ENCODE measurements around the gene CYP24A1. TPM values are rescaled to one million over a fixed set of nuclear protein-coding genes. Genes with fewer than 3 reads are reported as not detected.

The CYP24A1 gene
- polyA plus RNA-seq, 6 donors from 2014 or later: not detected

DNA sequence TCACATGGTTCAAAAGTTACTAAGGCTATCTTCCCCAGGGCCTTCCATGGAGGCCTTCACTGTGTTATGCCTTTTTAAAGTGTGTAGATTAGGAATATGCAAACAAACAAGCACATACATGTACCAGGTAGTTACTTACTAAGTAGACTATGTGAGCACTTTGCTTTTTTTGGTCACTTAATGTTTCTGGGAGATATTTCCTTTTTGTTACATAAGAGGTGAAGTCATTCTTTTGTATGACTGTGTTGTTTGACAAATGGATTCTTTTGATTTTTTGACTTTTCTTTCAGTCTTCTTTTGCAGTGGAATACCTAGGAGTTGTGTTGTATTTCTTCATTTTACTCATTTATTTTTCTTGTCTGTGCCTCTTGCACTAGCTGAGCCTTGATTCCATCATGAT is 63.7 kb downstream of the CYP24A1 start:
- Mint-ChIP-seq H3K27ac (no peak overlapping the region), H3K4me1 (no peaks in the 10 kb centered on the region), H3K9me3 (peaks cover 0 to 7% (median 0%) of the 10 kb centered on the region in 7 donors), H3K27me3 (peaks cover 10 to 32% (median 21%) of the 10 kb centered on the region in 3 donors), H3K36me3 (peaks cover 0 to 7% of the 10 kb centered on the region in 2 donors), H3K4me3 (no peak overlapping the region)
- no peak for ATAC-seq (ENCODE audit: low read depth in 2 of 2)
- no peak for DNase-seq

DNA sequence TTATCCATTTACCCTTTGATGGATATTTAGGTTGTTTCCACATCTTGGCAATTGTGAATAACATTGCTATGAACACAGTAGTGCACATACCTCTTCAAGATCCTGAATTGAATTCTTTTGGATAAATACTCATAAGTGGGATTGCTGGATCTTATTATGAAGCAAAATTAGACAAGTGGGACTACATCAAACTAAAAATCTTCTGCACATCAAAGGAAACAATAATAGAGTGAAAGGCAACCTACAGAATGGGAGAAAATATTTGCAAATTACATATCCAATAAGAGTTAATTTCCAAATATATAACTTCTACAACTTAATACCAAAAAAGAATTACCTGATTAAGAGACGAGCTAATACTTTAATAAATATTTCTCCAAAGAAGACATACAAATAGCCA is 65.0 kb downstream of the CYP24A1 start:
- H3K4me1 Mint-ChIP-seq: no peaks in the 10 kb centered on the region
- H3K4me3 Mint-ChIP-seq: no peak overlapping the region
- no peak overlapping the region for H3K27ac Mint-ChIP-seq
- ATAC-seq (ENCODE audit: low read depth in 2 of 2) (no peak), DNase-seq (no peak)
- H3K9me3 Mint-ChIP-seq: peaks cover 0 to 7% (median 0%) of the 10 kb centered on the region in 7 donors
- H3K27me3 Mint-ChIP-seq: peaks cover 12 to 30% (median 20%) of the 10 kb centered on the region in 3 donors
- peaks cover 0 to 7% of the 10 kb centered on the region in 2 donors for H3K36me3 Mint-ChIP-seq

DNA sequence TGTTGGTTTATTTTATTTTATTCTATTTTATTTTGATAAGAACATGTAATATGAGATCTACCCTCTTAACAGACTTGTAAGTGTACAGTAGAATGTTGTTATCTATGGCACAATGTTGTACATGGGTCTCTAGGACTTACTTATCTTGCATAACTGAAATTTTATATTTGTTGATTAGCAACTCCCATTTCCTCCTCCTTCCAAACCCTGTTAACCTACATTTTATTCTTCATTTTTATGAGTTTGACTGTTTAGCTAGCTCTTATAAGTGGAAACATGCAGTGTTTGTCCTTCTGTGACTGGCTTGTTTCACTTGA is 65.5 kb downstream of the CYP24A1 start:
- Mint-ChIP-seq H3K4me1 (no peaks in the 10 kb centered on the region), H3K4me3 (no peak overlapping the region), H3K27me3 (peaks cover 7 to 26% (median 16%) of the 10 kb centered on the region in 3 donors), H3K36me3 (peaks cover 0 to 7% of the 10 kb centered on the region in 2 donors), H3K9me3 (peaks cover 0 to 7% (median 0%) of the 10 kb centered on the region in 7 donors), H3K27ac (no peak overlapping the region)
- no peak for DNase-seq
- no peak for ATAC-seq (ENCODE audit: low read depth in 2 of 2)

GRCh38 chr20:54107600-54108325 is 66.0 kb downstream of the CYP24A1 start:
- peaks cover 0 to 7% (median 0%) of the 10 kb centered on the region in 7 donors for H3K9me3 Mint-ChIP-seq
- no peaks in the 10 kb centered on the region for H3K4me1 Mint-ChIP-seq
- H3K36me3 Mint-ChIP-seq: peaks cover 0 to 7% of the 10 kb centered on the region in 2 donors
- DNase-seq (no peak), ATAC-seq (ENCODE audit: low read depth in 2 of 2) (no peak)
- no peak overlapping the region for H3K4me3 Mint-ChIP-seq
- H3K27ac Mint-ChIP-seq: no peak overlapping the region
- H3K27me3 Mint-ChIP-seq: peaks cover 4 to 24% (median 15%) of the 10 kb centered on the region in 3 donors

GRCh38 chr20:54107181-54107580 is 66.6 kb downstream of the CYP24A1 start:
- ATAC-seq (ENCODE audit: low read depth in 2 of 2) (no peak), DNase-seq (no peak)
- Mint-ChIP-seq H3K36me3 (peaks cover 0 to 7% of the 10 kb centered on the region in 2 donors), H3K27me3 (peaks cover 4 to 29% (median 17%) of the 10 kb centered on the region in 3 donors), H3K9me3 (peaks cover 0 to 7% (median 0%) of the 10 kb centered on the region in 7 donors), H3K27ac (no peak overlapping the region), H3K4me3 (no peak overlapping the region), H3K4me1 (no peaks in the 10 kb centered on the region)

GRCh38 chr20:54106162-54106561 is 67.6 kb downstream of the CYP24A1 start:
- DNase-seq (no peak), ATAC-seq (ENCODE audit: low read depth in 2 of 2) (no peak)
- H3K9me3 Mint-ChIP-seq: no peaks in the 10 kb centered on the region
- H3K4me3 Mint-ChIP-seq: no peak overlapping the region
- no peak overlapping the region for H3K27ac Mint-ChIP-seq
- no peaks in the 10 kb centered on the region for H3K4me1 Mint-ChIP-seq
- H3K27me3 Mint-ChIP-seq: peaks cover 4 to 33% (median 20%) of the 10 kb centered on the region in 3 donors
- H3K36me3 Mint-ChIP-seq: no peaks in the 10 kb centered on the region

DNA sequence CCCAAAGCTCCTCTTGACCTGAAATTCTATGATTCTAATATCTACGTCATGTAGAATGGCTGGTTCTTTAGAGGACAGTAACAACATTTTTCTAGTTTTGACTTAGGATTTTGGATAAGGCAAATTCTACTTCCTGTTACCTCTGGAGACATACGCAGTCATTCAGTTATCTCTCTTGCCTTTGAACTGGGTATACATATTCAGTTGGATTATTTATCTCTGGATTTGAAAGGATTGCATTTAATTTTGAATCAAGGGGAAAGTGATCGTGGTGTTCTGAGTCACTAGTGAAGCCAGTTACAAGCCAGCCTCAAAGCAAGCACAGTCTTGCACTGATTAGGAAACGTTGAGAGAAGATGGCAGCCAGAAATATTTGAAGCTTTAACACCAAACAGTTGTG is 68.1 kb downstream of the CYP24A1 start:
- DNase-seq: no peak
- no peak for ATAC-seq (ENCODE audit: low read depth in 2 of 2)
- Mint-ChIP-seq H3K36me3 (no peaks in the 10 kb centered on the region), H3K4me3 (no peak overlapping the region), H3K27ac (no peak overlapping the region), H3K9me3 (no peaks in the 10 kb centered on the region), H3K27me3 (peaks cover 4 to 33% (median 20%) of the 10 kb centered on the region in 3 donors), H3K4me1 (no peaks in the 10 kb centered on the region)

DNA sequence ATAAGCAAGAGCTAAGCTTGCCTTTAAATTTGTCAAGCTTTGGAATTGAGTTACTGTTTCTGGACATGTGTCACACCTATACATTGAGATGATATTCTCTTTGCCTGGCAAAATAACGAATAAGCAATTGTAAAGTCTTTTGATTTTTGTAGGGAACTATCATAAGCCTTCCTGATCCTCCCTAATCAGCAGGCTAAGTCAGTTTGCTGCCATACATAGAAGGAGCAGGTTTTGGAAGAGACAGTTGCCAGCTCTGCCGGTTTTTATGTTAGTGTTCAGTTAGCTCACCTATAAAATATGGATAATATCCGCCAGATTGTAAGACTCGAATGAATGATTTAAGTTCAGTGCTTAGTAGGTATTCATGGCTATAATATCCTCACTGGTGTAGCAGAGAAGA is 69.0 kb downstream of the CYP24A1 start:
- Mint-ChIP-seq H3K4me3 (no peak overlapping the region), H3K27ac (peak overlapping the region in 1 of 6 donors; percentile 75), H3K4me1 (no peaks in the 10 kb centered on the region), H3K27me3 (peaks cover 4 to 38% (median 28%) of the 10 kb centered on the region in 3 donors), H3K36me3 (no peaks in the 10 kb centered on the region), H3K9me3 (peaks cover 0 to 5% (median 0%) of the 10 kb centered on the region in 7 donors)
- ATAC-seq (ENCODE audit: low read depth in 2 of 2) (no peak), DNase-seq (no peak)

DNA sequence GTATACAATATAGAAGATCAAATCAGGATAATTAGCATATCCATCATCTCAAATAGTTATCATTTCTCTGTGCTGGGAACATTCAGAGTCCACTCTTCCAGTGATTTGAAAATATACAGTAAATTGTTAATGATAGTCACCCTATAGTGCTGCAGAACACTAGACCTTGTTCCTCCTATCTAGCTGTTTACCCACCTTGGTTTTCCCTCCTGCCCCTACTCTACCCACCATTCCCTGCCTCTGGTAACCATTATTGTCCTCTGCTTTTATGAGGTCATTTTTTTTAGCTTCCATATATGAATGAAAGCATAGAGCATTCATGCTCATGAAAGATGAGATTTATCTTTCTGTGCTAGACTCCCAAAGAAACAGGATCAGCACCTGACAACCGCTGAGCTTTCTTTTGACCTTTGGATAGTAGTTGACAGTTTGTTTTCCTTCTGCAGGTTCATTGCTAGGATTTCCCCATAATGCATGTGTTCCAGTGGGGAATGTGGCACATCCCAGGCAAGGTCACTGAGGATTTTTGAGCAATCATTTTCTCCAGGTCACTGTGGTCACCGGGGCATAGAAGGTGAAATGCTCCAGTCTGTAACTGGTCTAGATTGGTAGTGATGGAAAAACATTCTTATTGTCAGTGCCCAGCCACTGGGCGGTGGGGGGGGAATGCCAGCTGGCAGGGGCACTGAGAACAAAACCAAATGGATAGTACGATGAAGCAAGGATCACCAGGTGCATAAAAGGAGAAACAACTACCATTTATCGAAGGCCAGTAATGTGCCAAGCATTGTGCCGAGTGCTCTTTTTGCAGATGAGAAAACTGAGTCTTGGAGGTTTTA is 69.8 kb downstream of the CYP24A1 start:
- peaks cover 0 to 5% (median 0%) of the 10 kb centered on the region in 7 donors for H3K9me3 Mint-ChIP-seq
- H3K36me3 Mint-ChIP-seq: no peaks in the 10 kb centered on the region
- H3K4me3 Mint-ChIP-seq: peak overlapping the region in 2 of 8 donors; percentile 22 to 23
- DNase-seq (no peak), ATAC-seq (ENCODE audit: low read depth in 2 of 2) (no peak)
- H3K4me1 Mint-ChIP-seq: no peaks in the 10 kb centered on the region
- peaks cover 4 to 40% (median 32%) of the 10 kb centered on the region in 3 donors for H3K27me3 Mint-ChIP-seq
- H3K27ac Mint-ChIP-seq: no peak overlapping the region

Other genes with a start within 250 kb of the CYP24A1 start
- under 1 TPM in 2 of 6 donors, not detected in 4; 0.19 to 0.23 TPM for gene BCAS1, start 103.4 kb downstream of the CYP24A1 start, polyA plus RNA-seq (ENCODE audit: low read depth in 6 of 6)
- 10 to 100 TPM; 39.2 to 66.3 (median 61.9) TPM for gene PFDN4, start 34.1 kb upstream of the CYP24A1 start, polyA plus RNA-seq (ENCODE audit: low read depth in 6 of 6)